H9 (cell line): ENCODE data around the gene SCTR. TPM values are rescaled to one million over a fixed set of nuclear protein-coding genes. Genes with fewer than 3 reads are reported as not detected.

Source experiments
- DNase-seq: peaks from one replicate; pipeline ENCODE4 v3.0.0-alpha.2; 2017
- H2AFZ ChIP-seq: one replicate; pipeline ENCODE4 v1.6.1; 2013; ENCODE audit warnings: mild to moderate bottlenecking, low read length, control low read depth, moderate library complexity
- H2AK5ac ChIP-seq: 2 replicates; pipeline ENCODE4 v1.6.1; 2013; ENCODE audit warnings: low read length, control low read depth, mixed read lengths; ENCODE audit not compliant: insufficient read length
- H2BK120ac ChIP-seq: one replicate; pipeline ENCODE4 v1.6.1; 2013; ENCODE audit warnings: low read depth, mild to moderate bottlenecking, low read length, control low read depth, inconsistent platforms; ENCODE audit not compliant: poor library complexity, severe bottlenecking
- H2BK12ac ChIP-seq: 2 replicates; pipeline ENCODE4 v1.6.1; 2013; ENCODE audit warnings: low read length, control low read depth, mixed read lengths, low read depth; ENCODE audit not compliant: insufficient read length
- H2BK15ac ChIP-seq: 2 replicates; pipeline ENCODE4 v1.6.1; 2013; ENCODE audit warnings: low read depth, low read length, control low read depth
- H2BK20ac ChIP-seq: one replicate; pipeline ENCODE4 v1.6.1; 2013; ENCODE audit warnings: low read depth, mild to moderate bottlenecking, low read length, control low read depth, inconsistent platforms; ENCODE audit not compliant: poor library complexity, severe bottlenecking
- H2BK5ac ChIP-seq: 2 replicates; pipeline ENCODE4 v1.6.1; 2013; ENCODE audit warnings: low read length, control low read depth, mixed read lengths; ENCODE audit not compliant: insufficient read length
- H3K14ac ChIP-seq: 2 replicates; pipeline ENCODE4 v1.6.1; 2013; ENCODE audit warnings: low read length, control low read depth; ENCODE audit not compliant: insufficient read depth
- H3K18ac ChIP-seq: 2 replicates; pipeline ENCODE4 v1.6.1; 2013; ENCODE audit warnings: low read depth, mild to moderate bottlenecking, mixed read lengths, low read length, control low read depth; ENCODE audit not compliant: insufficient read length
- H3K23ac ChIP-seq: 2 replicates; pipeline ENCODE4 v1.6.1; 2013; ENCODE audit warnings: low read length, control low read depth, mixed read lengths, low read depth; ENCODE audit not compliant: insufficient read length
- H3K23me2 ChIP-seq: 2 replicates; pipeline ENCODE4 v1.6.1; 2013; ENCODE audit warnings: low read depth, mild to moderate bottlenecking, mixed read lengths, low read length, control low read depth; ENCODE audit not compliant: insufficient read length, poor library complexity, severe bottlenecking
- H3K27ac ChIP-seq: 2 replicates; pipeline ENCODE4 v1.5.1; 2013; ENCODE audit warnings: low read length, control low read depth, mixed read lengths, low read depth; ENCODE audit not compliant: insufficient read length
- H3K27me3 ChIP-seq: 2 replicates; pipeline ENCODE4 v1.6.1; 2013; ENCODE audit warnings: low read length, control low read depth, inconsistent platforms; ENCODE audit not compliant: insufficient read depth
- H3K4ac ChIP-seq: 2 replicates; pipeline ENCODE4 v1.6.1; 2013; ENCODE audit warnings: low read depth, mild to moderate bottlenecking, control low read depth, inconsistent platforms, low read length, moderate library complexity
- H3K4me1 ChIP-seq: 2 replicates; pipeline ENCODE4 v1.6.1; 2013; ENCODE audit warnings: low read length, control low read depth, inconsistent platforms; ENCODE audit not compliant: insufficient read depth
- H3K4me2 ChIP-seq: 2 replicates; pipeline ENCODE4 v1.6.1; 2013; ENCODE audit warnings: low read length, control low read depth, mixed read lengths; ENCODE audit not compliant: insufficient read length, insufficient read depth
- H3K56ac ChIP-seq: 2 replicates; pipeline ENCODE4 v1.6.1; 2013; ENCODE audit warnings: low read depth, mild to moderate bottlenecking, mixed read lengths, low read length, control low read depth; ENCODE audit not compliant: insufficient read length
- H3K79me1 ChIP-seq: 2 replicates; pipeline ENCODE4 v1.6.1; 2013; ENCODE audit warnings: low read depth, mild to moderate bottlenecking, moderate library complexity, low read length, control low read depth, inconsistent platforms; ENCODE audit not compliant: insufficient read depth, poor library complexity, severe bottlenecking
- H3K79me2 ChIP-seq: 2 replicates; pipeline ENCODE4 v1.6.1; 2013; ENCODE audit warnings: low read length, control low read depth, inconsistent platforms; ENCODE audit not compliant: insufficient read depth
- H3K9ac ChIP-seq: 2 replicates; pipeline ENCODE4 v1.6.1; 2013; ENCODE audit warnings: low read length, control low read depth, mixed read lengths; ENCODE audit not compliant: insufficient read length; ENCODE audit errors: extremely low read depth
- H3K9me3 ChIP-seq: one replicate; pipeline ENCODE4 v1.6.1; 2013; ENCODE audit warnings: low read depth, low read length, inconsistent platforms; ENCODE audit not compliant: control insufficient read depth
- H3T11ph ChIP-seq: one replicate; pipeline ENCODE4 v1.6.1; 2013; ENCODE audit warnings: mild to moderate bottlenecking, low read length, control low read depth, inconsistent platforms
- H4K20me1 ChIP-seq: one replicate; pipeline ENCODE4 v1.6.1; 2013; ENCODE audit not compliant: control insufficient read depth, insufficient read length, insufficient read depth
- H4K5ac ChIP-seq: 2 replicates; pipeline ENCODE4 v1.6.1; 2013; ENCODE audit warnings: low read depth, mild to moderate bottlenecking, mixed read lengths, low read length, control low read depth; ENCODE audit not compliant: insufficient read length
- H4K8ac ChIP-seq: replicated peaks from 2 replicates; pipeline ENCODE4 v1.6.1; 2013; ENCODE audit warnings: low read length, control low read depth, mixed read lengths, low read depth; ENCODE audit not compliant: insufficient read length
- H4K91ac ChIP-seq: 2 replicates; pipeline ENCODE4 v1.6.1; 2013; ENCODE audit warnings: low read depth, mild to moderate bottlenecking, moderate library complexity, mixed read lengths, low read length, control low read depth; ENCODE audit not compliant: insufficient read length
- H3K27ac Mint-ChIP-seq, 3 experiments: 2 replicates in 2 of 3; 3 replicates in 1 of 3; pipeline ENCODE4 v1.8.0; 2020 to 2021; ENCODE audit warnings: mixed read lengths in 3 of 3, mild to moderate bottlenecking in 1 of 3, moderate library complexity in 1 of 3
- H3K27me3 Mint-ChIP-seq: 2 replicates; pipeline ENCODE4 v1.8.0; 2021; ENCODE audit warnings: low read depth, mild to moderate bottlenecking, moderate library complexity, mixed read lengths
- H3K36me3 Mint-ChIP-seq, 3 experiments: 2 replicates in 2 of 3; 3 replicates in 1 of 3; pipeline ENCODE4 v1.8.0; 2020 to 2021; ENCODE audit warnings: low read depth in 3 of 3, mixed read lengths in 3 of 3; ENCODE audit not compliant: insufficient read depth in 1 of 3
- H3K4me1 Mint-ChIP-seq, 2 experiments: 2 replicates each; pipeline ENCODE4 v1.8.0; 2020; ENCODE audit warnings: mixed read lengths in 2 of 2
- H3K4me3 Mint-ChIP-seq, 2 experiments: 2 replicates in 1 of 2; 3 replicates in 1 of 2; pipeline ENCODE4 v1.8.0; 2020 to 2021; ENCODE audit warnings: mild to moderate bottlenecking in 2 of 2, mixed read lengths in 2 of 2, moderate library complexity in 1 of 2
- H3K9me3 Mint-ChIP-seq, 2 experiments: 2 replicates in 1 of 2; 3 replicates in 1 of 2; pipeline ENCODE4 v1.8.0; 2020; ENCODE audit warnings: mild to moderate bottlenecking in 2 of 2, mixed read lengths in 2 of 2, moderate library complexity in 1 of 2
- WGBS: extraction: QIAGEN DNeasy Blood & Tissue Kit; methylation state at CpG from one replicate; pipeline ENCODE4 v1.1.7; 2013; ENCODE audit warnings: missing lambda C conversion rate, low lambda C conversion rate, mixed read lengths; ENCODE audit not compliant: insufficient read length; ENCODE audit errors: extremely low coverage; 5-methylcytosine and 5-hydroxymethylcytosine counted together
- total RNA-seq: library from RNA; stranded (reverse); gene quantifications from 2 replicates; pipeline ENCODE4 v1.2.1, GENCODE V29; 2021
- TF ChIP-seq, protein P1 (sequence below): fragments of 200-600 bp; sonication (generic); conservative IDR thresholded peaks from 3 replicates; pipeline ENCODE4 v1.8.0; 2021; ENCODE audit warnings: antibody characterized with exemption, mild to moderate bottlenecking

Gene SCTR
- total RNA-seq, 1 experiment from 2014 or later = not detected

DNA sequence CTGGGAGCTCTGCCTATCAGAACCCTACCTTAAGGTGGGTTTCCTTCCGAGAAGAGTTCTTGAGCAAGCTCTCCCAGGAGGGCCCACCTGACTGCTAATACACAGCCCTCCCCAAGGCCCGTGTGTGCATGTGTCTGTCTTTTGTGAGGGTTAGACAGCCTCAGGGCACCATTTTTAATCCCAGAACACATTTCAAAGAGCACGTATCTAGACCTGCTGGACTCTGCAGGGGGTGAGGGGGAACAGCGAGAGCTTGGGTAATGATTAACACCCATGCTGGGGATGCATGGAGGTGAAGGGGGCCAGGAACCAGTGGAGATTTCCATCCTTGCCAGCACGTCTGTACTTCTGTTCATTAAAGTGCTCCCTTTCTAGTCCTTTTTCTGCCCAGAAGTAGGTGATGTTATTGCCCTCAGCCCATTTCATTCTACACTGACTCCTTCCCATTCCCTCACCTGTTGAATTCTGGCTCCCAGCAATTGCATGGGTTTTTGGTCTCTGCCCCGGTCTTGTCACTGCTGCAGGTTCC lies 86.1 kb downstream of the SCTR start:
- Histone ChIP-seq H3K4ac (no peak overlapping the region), H3K27me3 (no peaks in the 10 kb centered on the region), H3K79me2 (no peaks in the 10 kb centered on the region), H2BK20ac (no peak overlapping the region), H4K91ac (no peak overlapping the region), H3K4me1 (peaks cover 2% of the 10 kb centered on the region; the same call in 1 of the 2 replicates), H2BK15ac (no peak overlapping the region), H3K18ac (no peak overlapping the region), H2BK12ac (no peak overlapping the region), H3K9me3 (no peaks in the 10 kb centered on the region), H3K14ac (no peak overlapping the region), H3K79me1 (no peaks in the 10 kb centered on the region), H4K5ac (no peak overlapping the region), H2BK5ac (no peak overlapping the region), H4K20me1 (no peaks in the 10 kb centered on the region), H3K9ac (no peak overlapping the region), H2BK120ac (no peak overlapping the region), H3K27ac (no peak overlapping the region), H3K23ac (no peak overlapping the region), H4K8ac (no peak overlapping the region), H2AFZ (no peak overlapping the region), H3T11ph (no peak overlapping the region), H3K56ac (no peak overlapping the region), H2AK5ac (no peak overlapping the region), H3K4me2 (no peak overlapping the region), H3K23me2 (no peaks in the 10 kb centered on the region)
- no peaks in the 10 kb centered on the region for H3K9me3 Mint-ChIP-seq
- H3K36me3 Mint-ChIP-seq = peaks cover 2 to 8% (median 7%) of the 10 kb centered on the region in 3 experiments; a peak in 4 of 7 replicates
- H3K4me1 Mint-ChIP-seq = peaks cover 27 to 30% of the 10 kb centered on the region in 2 experiments
- TF ChIP-seq, protein P1, sequence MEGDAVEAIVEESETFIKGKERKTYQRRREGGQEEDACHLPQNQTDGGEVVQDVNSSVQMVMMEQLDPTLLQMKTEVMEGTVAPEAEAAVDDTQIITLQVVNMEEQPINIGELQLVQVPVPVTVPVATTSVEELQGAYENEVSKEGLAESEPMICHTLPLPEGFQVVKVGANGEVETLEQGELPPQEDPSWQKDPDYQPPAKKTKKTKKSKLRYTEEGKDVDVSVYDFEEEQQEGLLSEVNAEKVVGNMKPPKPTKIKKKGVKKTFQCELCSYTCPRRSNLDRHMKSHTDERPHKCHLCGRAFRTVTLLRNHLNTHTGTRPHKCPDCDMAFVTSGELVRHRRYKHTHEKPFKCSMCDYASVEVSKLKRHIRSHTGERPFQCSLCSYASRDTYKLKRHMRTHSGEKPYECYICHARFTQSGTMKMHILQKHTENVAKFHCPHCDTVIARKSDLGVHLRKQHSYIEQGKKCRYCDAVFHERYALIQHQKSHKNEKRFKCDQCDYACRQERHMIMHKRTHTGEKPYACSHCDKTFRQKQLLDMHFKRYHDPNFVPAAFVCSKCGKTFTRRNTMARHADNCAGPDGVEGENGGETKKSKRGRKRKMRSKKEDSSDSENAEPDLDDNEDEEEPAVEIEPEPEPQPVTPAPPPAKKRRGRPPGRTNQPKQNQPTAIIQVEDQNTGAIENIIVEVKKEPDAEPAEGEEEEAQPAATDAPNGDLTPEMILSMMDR = no peak
- DNase-seq = peak; percentile 7
- H3K27me3 Mint-ChIP-seq = peaks cover 6% of the 10 kb centered on the region
- H3K27ac Mint-ChIP-seq = no peak overlapping the region
- no CpG with 5 or more reads among the region's 6 CpGs for WGBS
- H3K4me3 Mint-ChIP-seq = no peak overlapping the region
